Loucy (cell line): ENCODE results near the gene KCNQ5.

Source experiments
- H2AFZ ChIP-seq: fragments of 200-600 bp; sonication (generic); 2 replicates; pipeline ENCODE4 v1.6.0; 2016; ENCODE audit warnings: antibody characterized with exemption, mild to moderate bottlenecking, low read length, moderate library complexity
- H3F3A ChIP-seq: fragments of 200-600 bp; 2 replicates; pipeline ENCODE4 v1.6.0; 2016; ENCODE audit warnings: antibody characterized with exemption, low read depth, mild to moderate bottlenecking
- H3K27me3 ChIP-seq: fragments of 200-600 bp; sonication (generic); 2 replicates; pipeline ENCODE4 v1.6.1; 2014; ENCODE audit warnings: low read length, mild to moderate bottlenecking; ENCODE audit not compliant: insufficient read depth, poor library complexity, severe bottlenecking
- H3K36me3 ChIP-seq: fragments of 200-600 bp; sonication (generic); 2 replicates; pipeline ENCODE4 v1.6.1; 2016; ENCODE audit warnings: low read length; ENCODE audit not compliant: insufficient read depth
- H3K4me1 ChIP-seq: fragments of 200-600 bp; sonication (generic); 2 replicates; pipeline ENCODE4 v1.5.1; 2014; ENCODE audit warnings: low read length, mild to moderate bottlenecking; ENCODE audit not compliant: insufficient read depth, poor library complexity, severe bottlenecking
- H3K4me2 ChIP-seq: fragments of 200-600 bp; sonication (generic); 2 replicates; pipeline ENCODE4 v1.6.0; 2014; ENCODE audit warnings: antibody characterized with exemption, low read length, low read depth, mild to moderate bottlenecking; ENCODE audit not compliant: poor library complexity, severe bottlenecking
- H3K4me3 ChIP-seq: fragments of 200-600 bp; sonication (generic); 2 replicates; pipeline ENCODE4 v1.5.1; 2014; ENCODE audit warnings: low read length, mild to moderate bottlenecking, mixed read lengths; ENCODE audit not compliant: poor library complexity, severe bottlenecking
- H3K79me2 ChIP-seq: fragments of 200-600 bp; sonication (generic); 2 replicates; pipeline ENCODE4 v1.6.1; 2014; ENCODE audit warnings: low read length; ENCODE audit not compliant: insufficient read depth
- H3K9ac ChIP-seq: fragments of 200-600 bp; sonication (generic); 2 replicates; pipeline ENCODE4 v1.6.0; 2014; ENCODE audit warnings: mild to moderate bottlenecking, low read depth, low read length, moderate library complexity; ENCODE audit not compliant: poor library complexity, severe bottlenecking
- H3K9me2 ChIP-seq: fragments of 200-600 bp; sonication (generic); replicated peaks from 2 replicates; pipeline ENCODE4 v1.6.1; 2016; ENCODE audit warnings: low read depth, low read length, mixed read lengths
- H3K9me3 ChIP-seq: fragments of 200-600 bp; sonication (generic); 2 replicates; pipeline ENCODE4 v1.6.1; 2014; ENCODE audit warnings: mild to moderate bottlenecking, antibody characterized with exemption, low read length, low read depth; ENCODE audit not compliant: insufficient read depth
- H4K20me1 ChIP-seq: fragments of 200-600 bp; sonication (generic); 2 replicates; pipeline ENCODE4 v1.6.0; 2014; ENCODE audit warnings: antibody characterized with exemption, low read length, mild to moderate bottlenecking; ENCODE audit not compliant: insufficient read depth, poor library complexity, severe bottlenecking
- EZH2phosphoT487 ChIP-seq: fragments of 200-600 bp; IDR thresholded peaks from 2 replicates; pipeline ENCODE4 v1.6.1; 2018; ENCODE audit warnings: antibody characterized with exemption, mild to moderate bottlenecking, moderate library complexity, borderline replicate concordance
- TF ChIP-seq, protein P1 (sequence below): fragments of 200-600 bp; sonication (generic); conservative IDR thresholded peaks from 2 replicates; pipeline ENCODE4 v1.5.1; 2014; ENCODE audit warnings: mild to moderate bottlenecking, antibody characterized with exemption, low read length

Gene KCNQ5

DNA sequence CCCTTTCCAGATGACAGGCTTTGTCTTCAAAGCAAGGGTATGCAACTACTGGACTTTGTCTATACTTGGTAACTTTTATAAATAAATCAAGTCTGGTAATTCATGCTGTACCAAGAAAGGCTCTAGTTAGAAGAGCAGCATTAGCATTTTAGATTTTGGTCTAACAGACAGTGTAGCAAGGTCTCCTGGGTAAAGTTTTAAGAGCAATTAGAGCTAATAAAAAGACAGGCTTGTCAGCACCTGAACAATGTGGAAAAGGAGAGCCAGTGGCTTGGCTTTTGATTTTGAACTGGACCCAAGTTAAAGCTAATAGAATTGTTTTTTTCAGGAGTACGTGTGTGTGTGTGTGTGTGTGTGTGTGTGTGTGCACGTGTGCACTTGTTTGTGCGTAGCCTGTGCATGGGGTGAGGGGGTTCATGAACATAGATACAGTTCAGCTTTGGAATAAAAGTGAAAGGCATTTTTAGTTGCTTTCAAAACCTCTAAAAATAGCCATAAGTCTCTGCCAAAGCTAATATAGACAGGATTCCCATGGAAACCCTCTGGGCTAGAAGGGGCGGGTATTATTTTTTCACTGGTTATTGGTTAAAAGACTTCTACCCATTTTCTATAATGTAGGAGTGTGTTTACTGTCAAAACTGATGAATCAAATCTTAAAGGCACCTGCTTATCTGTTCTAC is 138.4 kb downstream of the KCNQ5 start:
- Histone ChIP-seq H3K36me3 (no peaks in the 10 kb centered on the region), H3K9me3 (no peaks in the 10 kb centered on the region), H3K4me1 (no peaks in the 10 kb centered on the region), H3K4me3 (no peak overlapping the region), H3F3A (no peaks in the 10 kb centered on the region), H4K20me1 (no peaks in the 10 kb centered on the region), H2AFZ (no peak overlapping the region), H3K9me2 (no peaks in the 10 kb centered on the region), H3K9ac (no peak overlapping the region), H3K79me2 (no peaks in the 10 kb centered on the region), H3K4me2 (no peak overlapping the region), H3K27me3 (no peaks in the 10 kb centered on the region)
- TF ChIP-seq, protein P1, sequence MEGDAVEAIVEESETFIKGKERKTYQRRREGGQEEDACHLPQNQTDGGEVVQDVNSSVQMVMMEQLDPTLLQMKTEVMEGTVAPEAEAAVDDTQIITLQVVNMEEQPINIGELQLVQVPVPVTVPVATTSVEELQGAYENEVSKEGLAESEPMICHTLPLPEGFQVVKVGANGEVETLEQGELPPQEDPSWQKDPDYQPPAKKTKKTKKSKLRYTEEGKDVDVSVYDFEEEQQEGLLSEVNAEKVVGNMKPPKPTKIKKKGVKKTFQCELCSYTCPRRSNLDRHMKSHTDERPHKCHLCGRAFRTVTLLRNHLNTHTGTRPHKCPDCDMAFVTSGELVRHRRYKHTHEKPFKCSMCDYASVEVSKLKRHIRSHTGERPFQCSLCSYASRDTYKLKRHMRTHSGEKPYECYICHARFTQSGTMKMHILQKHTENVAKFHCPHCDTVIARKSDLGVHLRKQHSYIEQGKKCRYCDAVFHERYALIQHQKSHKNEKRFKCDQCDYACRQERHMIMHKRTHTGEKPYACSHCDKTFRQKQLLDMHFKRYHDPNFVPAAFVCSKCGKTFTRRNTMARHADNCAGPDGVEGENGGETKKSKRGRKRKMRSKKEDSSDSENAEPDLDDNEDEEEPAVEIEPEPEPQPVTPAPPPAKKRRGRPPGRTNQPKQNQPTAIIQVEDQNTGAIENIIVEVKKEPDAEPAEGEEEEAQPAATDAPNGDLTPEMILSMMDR: no peak
- TF ChIP-seq EZH2phosphoT487: no peak

GRCh38 chr6:72761761-72762160 is 139.9 kb downstream of the KCNQ5 start:
- Histone ChIP-seq H3K9me3 (no peaks in the 10 kb centered on the region), H2AFZ (no peak overlapping the region), H3K4me1 (no peaks in the 10 kb centered on the region), H3K4me2 (no peak overlapping the region), H3K4me3 (no peak overlapping the region), H3K36me3 (no peaks in the 10 kb centered on the region), H3K27me3 (no peaks in the 10 kb centered on the region), H3K9me2 (no peaks in the 10 kb centered on the region), H3K79me2 (no peaks in the 10 kb centered on the region), H3K9ac (no peak overlapping the region), H3F3A (no peaks in the 10 kb centered on the region), H4K20me1 (no peaks in the 10 kb centered on the region)
- TF ChIP-seq EZH2phosphoT487: no peak
- TF ChIP-seq, protein P1: no peak

- H3K4me3 ChIP-seq: no peak overlapping the region
These were observed 147.7 kb downstream of the KCNQ5 start for GRCh38 chr6:72769459-72770125.

More at GRCh38 chr6:72769459-72770125, 147.7 kb downstream of the KCNQ5 start:
- H3K4me1 ChIP-seq: no peaks in the 10 kb centered on the region
- H3K4me2 ChIP-seq: no peak overlapping the region
- H3K9me3 ChIP-seq: no peaks in the 10 kb centered on the region
- no peaks in the 10 kb centered on the region for H3K79me2 ChIP-seq
- no peaks in the 10 kb centered on the region for H4K20me1 ChIP-seq
- TF ChIP-seq EZH2phosphoT487: no peak
- TF ChIP-seq, protein P1: no peak
- no peak overlapping the region for H2AFZ ChIP-seq
- H3F3A ChIP-seq: no peaks in the 10 kb centered on the region
- no peaks in the 10 kb centered on the region for H3K9me2 ChIP-seq
- H3K36me3 ChIP-seq: no peaks in the 10 kb centered on the region
- no peak overlapping the region for H3K9ac ChIP-seq
- no peaks in the 10 kb centered on the region for H3K27me3 ChIP-seq
